NT2/D1 (cell line): ENCODE data around the gene LMNTD2.

ENCODE experiments used
- YY1 ChIP-seq: IDR thresholded peaks from 2 replicates; pipeline ENCODE4 v1.6.1; 2011; ENCODE audit not compliant: insufficient read length, insufficient read depth
- ZNF274 ChIP-seq: IDR thresholded peaks from 2 replicates; pipeline ENCODE4 v1.6.1; 2011; ENCODE audit warnings: mild to moderate bottlenecking, low read depth, low read length

GRCh38 chr11:576811-577610 is 16.5 kb upstream of the LMNTD2 start:
- TF ChIP-seq YY1: no peak
- no peak for TF ChIP-seq ZNF274
